Parathyroid adenoma (tissue), 2 donors: ENCODE results near the gene FXR2.
A peak's percentile ranks its signal among the peaks of the same experiment; 100 is the strongest.

Source experiments
- H2AFZ ChIP-seq: fragments of 300-600 bp; sonication (generic); one replicate; pipeline ENCODE4 v1.7.0; 2017; ENCODE audit warnings: antibody characterized with exemption, mild to moderate bottlenecking
- H3K27ac ChIP-seq: fragments of 300-600 bp; sonication (generic); one replicate; pipeline ENCODE4 v1.7.0; 2017
- H3K27me3 ChIP-seq: fragments of 300-600 bp; sonication (generic); one replicate; pipeline ENCODE4 v1.7.0; 2017; ENCODE audit warnings: low read length; ENCODE audit not compliant: control insufficient read depth, insufficient read depth
- H3K36me3 ChIP-seq: fragments of 300-600 bp; sonication (generic); one replicate; pipeline ENCODE4 v1.7.0; 2017; ENCODE audit warnings: low read length; ENCODE audit not compliant: control insufficient read depth, insufficient read depth
- H3K4me1 ChIP-seq: fragments of 300-600 bp; sonication (generic); one replicate; pipeline ENCODE4 v1.7.0; 2017; ENCODE audit warnings: control low read depth
- H3K4me2 ChIP-seq: fragments of 300-600 bp; sonication (generic); one replicate; pipeline ENCODE4 v1.7.0; 2017; ENCODE audit warnings: low read length
- H3K4me3 ChIP-seq: fragments of 300-600 bp; sonication (generic); one replicate; pipeline ENCODE4 v1.7.0; 2017; ENCODE audit warnings: low read depth, low read length
- H3K79me2 ChIP-seq: fragments of 300-600 bp; sonication (generic); one replicate; pipeline ENCODE4 v1.7.0; 2017; ENCODE audit warnings: control low read depth
- H3K9ac ChIP-seq: fragments of 300-600 bp; sonication (generic); one replicate; pipeline ENCODE4 v1.7.0; 2017; ENCODE audit warnings: mild to moderate bottlenecking
- H3K9me3 ChIP-seq: fragments of 300-600 bp; sonication (generic); one replicate; pipeline ENCODE4 v1.7.0; 2017; ENCODE audit warnings: low read length; ENCODE audit not compliant: control insufficient read depth
- CTCF ChIP-seq: fragments of 300-600 bp; sonication (generic); IDR thresholded peaks from one replicate; pipeline ENCODE4 v1.7.0; 2017; ENCODE audit warnings: antibody characterized with exemption, mild to moderate bottlenecking
- donor health status: primary hyperparathyroidism.

FXR2 gene

GRCh38 chr17:7575481-7575883 is 39.2 kb downstream of the FXR2 start:
- H3K36me3 ChIP-seq, result no peaks in the 10 kb centered on the region

GRCh38 chr17:7574176-7574953 is 40.3 kb downstream of the FXR2 start:
- Histone ChIP-seq H3K27me3 (no peaks in the 10 kb centered on the region), H3K4me2 (peak overlapping the region; percentile 63), H3K4me1 (peaks cover 9% of the 10 kb centered on the region), H3K36me3 (no peaks in the 10 kb centered on the region), H3K4me3 (peak overlapping the region; percentile 100), H3K9ac (no peak overlapping the region), H3K9me3 (no peaks in the 10 kb centered on the region), H3K27ac (peak overlapping the region; percentile 97), H3K79me2 (peaks cover 16% of the 10 kb centered on the region), H2AFZ (no peak overlapping the region)
- TF ChIP-seq CTCF, result no peak

More at GRCh38 chr17:7575481-7575883, 39.2 kb downstream of the FXR2 start:
- H2AFZ ChIP-seq, result no peak overlapping the region
- peaks cover 16% of the 10 kb centered on the region for H3K79me2 ChIP-seq
- H3K4me3 ChIP-seq, result no peak overlapping the region
- no peak overlapping the region for H3K9ac ChIP-seq
- H3K4me2 ChIP-seq, result no peak overlapping the region
- H3K9me3 ChIP-seq, result no peaks in the 10 kb centered on the region
- peaks cover 9% of the 10 kb centered on the region for H3K4me1 ChIP-seq
- no peak overlapping the region for H3K27ac ChIP-seq
- no peaks in the 10 kb centered on the region for H3K27me3 ChIP-seq
- no peak for TF ChIP-seq CTCF

- peak overlapping the region; percentile 23 for H2AFZ ChIP-seq
- H3K27me3 ChIP-seq, result no peaks in the 10 kb centered on the region
- H3K9me3 ChIP-seq, result no peaks in the 10 kb centered on the region
- H3K9ac ChIP-seq, result peak overlapping the region; percentile 98
- H3K4me1 ChIP-seq, result peaks cover 9% of the 10 kb centered on the region
- no peaks in the 10 kb centered on the region for H3K36me3 ChIP-seq
- H3K27ac ChIP-seq, result peak overlapping the region; percentile 97
- H3K4me2 ChIP-seq, result peak overlapping the region; percentile 63
- H3K79me2 ChIP-seq, result peaks cover 16% of the 10 kb centered on the region
- TF ChIP-seq CTCF, result no peak
- peak overlapping the region; percentile 100 for H3K4me3 ChIP-seq
Measured at GRCh38 chr17:7573324-7574080, 41.2 kb downstream of the FXR2 start.

GRCh38 chr17:7572588-7573323 is 41.9 kb downstream of the FXR2 start:
- H3K36me3 ChIP-seq, result no peaks in the 10 kb centered on the region
- peak; percentile 16 for TF ChIP-seq CTCF
- H3K4me2 ChIP-seq, result peak overlapping the region; percentile 63
- peak overlapping the region; percentile 23 for H2AFZ ChIP-seq
- peak overlapping the region; percentile 100 for H3K4me3 ChIP-seq
- H3K4me1 ChIP-seq, result peaks cover 9% of the 10 kb centered on the region
- no peaks in the 10 kb centered on the region for H3K9me3 ChIP-seq
- peaks cover 16% of the 10 kb centered on the region for H3K79me2 ChIP-seq
- peak overlapping the region; percentile 97 for H3K27ac ChIP-seq
- peak overlapping the region; percentile 98 for H3K9ac ChIP-seq
- no peaks in the 10 kb centered on the region for H3K27me3 ChIP-seq
